ENCODE data around the gene ITGA7. TPM values are rescaled to one million over a fixed set of nuclear protein-coding genes. Genes with fewer than 3 reads are reported as not detected.

Gene ITGA7
- total RNA-seq, 1 experiment from 2014 or later: 2.5 TPM

DNA sequence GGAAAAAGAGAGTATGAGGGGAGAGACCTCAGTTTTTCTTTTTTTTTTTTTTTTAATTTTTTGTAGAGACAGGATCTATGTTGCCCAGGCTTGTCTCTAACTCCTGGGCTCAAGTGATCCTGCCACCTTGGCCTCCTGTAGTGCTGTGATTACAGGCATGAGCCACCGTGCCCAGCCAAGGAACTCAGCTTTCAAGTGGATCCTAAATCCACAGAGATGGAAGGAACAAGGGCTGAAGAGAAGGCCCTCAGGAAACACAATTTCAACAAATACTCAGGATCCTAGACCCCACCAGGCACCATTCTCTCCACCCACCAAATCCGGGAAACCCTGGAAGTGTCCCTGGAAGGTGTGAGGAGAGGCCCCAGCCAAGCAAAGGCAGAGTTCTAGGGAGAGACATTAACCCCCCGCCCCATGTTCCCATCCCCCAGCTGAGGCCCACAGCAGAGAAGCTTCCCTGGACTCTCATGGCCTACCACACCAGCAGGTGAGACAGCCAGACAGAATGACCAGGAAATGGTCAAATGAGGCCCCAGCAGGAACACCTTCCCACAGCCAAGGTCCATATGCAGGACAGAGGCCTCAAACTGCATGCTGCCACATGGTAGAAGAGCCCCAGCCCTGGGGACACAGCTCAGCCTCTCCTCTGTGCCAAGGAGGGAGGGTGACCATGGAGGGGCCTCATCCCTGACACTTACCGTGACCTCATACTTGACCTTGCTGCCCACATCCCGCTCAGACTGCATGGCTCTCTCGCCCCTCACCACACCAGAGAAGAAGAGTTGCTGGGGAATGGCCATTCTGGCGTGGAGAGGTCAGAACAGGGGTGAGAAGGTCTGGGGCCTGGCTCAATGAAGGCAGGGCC is 14.1 kb downstream of the ITGA7 start:
- Histone ChIP-seq H3K4me1 (ENCODE audit: control insufficient read depth, insufficient read depth, low read length) (no peaks in the 10 kb centered on the region), H3K27me3 (ENCODE audit: control insufficient read depth, insufficient read depth, low read length) (no peaks in the 10 kb centered on the region), H3K27ac (ENCODE audit: low read length) (no peak overlapping the region), H3K36me3 (ENCODE audit: control insufficient read depth, insufficient read depth, low read length) (no peaks in the 10 kb centered on the region), H3K9me3 (ENCODE audit: control insufficient read depth, insufficient read depth, low read depth, low read length) (no peaks in the 10 kb centered on the region), H3K4me3 (ENCODE audit: low read depth in 2 of 2, low read length in 2 of 2) (no peak overlapping the region)
- in situ Hi-C loops (cut with HindIII; ENCODE audit: low pct_unique_long_range_greater_than_20kb, low sequenced_read_pairs) (no loop called here), intact Hi-C loops (cut with micrococcal nuclease; ENCODE audit: unreplicated experiment) (no loop called here)
- BruUV-seq (replicated peaks): no TSS peak
- ChIA-PET CTCF (interaction anchor here (1.1 kb wide), 1 partner anchor 12 kb away, joined by 3 read pairs; a partner anchor contains a TSS), POLR2A (interaction anchor here (0.6 to 0.7 kb wide), 2 partner anchors 130 to 280 kb away, joined by 7 to 9 read pairs; partner anchors contain the start of gene RAB5B)
- ATAC-seq: no peak
- no peak for DNase-seq (ENCODE audit: low read depth, low spot score)
- TF ChIP-seq TCF7L2 (IDR thresholded peaks at IDR 0.05; ENCODE audit: low read depth, low read length): no peak
- TF ChIP-seq, protein P1, sequence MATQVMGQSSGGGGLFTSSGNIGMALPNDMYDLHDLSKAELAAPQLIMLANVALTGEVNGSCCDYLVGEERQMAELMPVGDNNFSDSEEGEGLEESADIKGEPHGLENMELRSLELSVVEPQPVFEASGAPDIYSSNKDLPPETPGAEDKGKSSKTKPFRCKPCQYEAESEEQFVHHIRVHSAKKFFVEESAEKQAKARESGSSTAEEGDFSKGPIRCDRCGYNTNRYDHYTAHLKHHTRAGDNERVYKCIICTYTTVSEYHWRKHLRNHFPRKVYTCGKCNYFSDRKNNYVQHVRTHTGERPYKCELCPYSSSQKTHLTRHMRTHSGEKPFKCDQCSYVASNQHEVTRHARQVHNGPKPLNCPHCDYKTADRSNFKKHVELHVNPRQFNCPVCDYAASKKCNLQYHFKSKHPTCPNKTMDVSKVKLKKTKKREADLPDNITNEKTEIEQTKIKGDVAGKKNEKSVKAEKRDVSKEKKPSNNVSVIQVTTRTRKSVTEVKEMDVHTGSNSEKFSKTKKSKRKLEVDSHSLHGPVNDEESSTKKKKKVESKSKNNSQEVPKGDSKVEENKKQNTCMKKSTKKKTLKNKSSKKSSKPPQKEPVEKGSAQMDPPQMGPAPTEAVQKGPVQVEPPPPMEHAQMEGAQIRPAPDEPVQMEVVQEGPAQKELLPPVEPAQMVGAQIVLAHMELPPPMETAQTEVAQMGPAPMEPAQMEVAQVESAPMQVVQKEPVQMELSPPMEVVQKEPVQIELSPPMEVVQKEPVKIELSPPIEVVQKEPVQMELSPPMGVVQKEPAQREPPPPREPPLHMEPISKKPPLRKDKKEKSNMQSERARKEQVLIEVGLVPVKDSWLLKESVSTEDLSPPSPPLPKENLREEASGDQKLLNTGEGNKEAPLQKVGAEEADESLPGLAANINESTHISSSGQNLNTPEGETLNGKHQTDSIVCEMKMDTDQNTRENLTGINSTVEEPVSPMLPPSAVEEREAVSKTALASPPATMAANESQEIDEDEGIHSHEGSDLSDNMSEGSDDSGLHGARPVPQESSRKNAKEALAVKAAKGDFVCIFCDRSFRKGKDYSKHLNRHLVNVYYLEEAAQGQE (IDR thresholded peaks at IDR 0.05; ENCODE audit: insufficient read depth in 1 of 2, low read depth in 2 of 2, low read length in 1 of 2): no peak
- TF ChIP-seq SIN3A (IDR thresholded peaks at IDR 0.05; ENCODE audit: borderline replicate concordance, insufficient read depth, low read depth, low read length): no peak
- TF ChIP-seq, protein P2, sequence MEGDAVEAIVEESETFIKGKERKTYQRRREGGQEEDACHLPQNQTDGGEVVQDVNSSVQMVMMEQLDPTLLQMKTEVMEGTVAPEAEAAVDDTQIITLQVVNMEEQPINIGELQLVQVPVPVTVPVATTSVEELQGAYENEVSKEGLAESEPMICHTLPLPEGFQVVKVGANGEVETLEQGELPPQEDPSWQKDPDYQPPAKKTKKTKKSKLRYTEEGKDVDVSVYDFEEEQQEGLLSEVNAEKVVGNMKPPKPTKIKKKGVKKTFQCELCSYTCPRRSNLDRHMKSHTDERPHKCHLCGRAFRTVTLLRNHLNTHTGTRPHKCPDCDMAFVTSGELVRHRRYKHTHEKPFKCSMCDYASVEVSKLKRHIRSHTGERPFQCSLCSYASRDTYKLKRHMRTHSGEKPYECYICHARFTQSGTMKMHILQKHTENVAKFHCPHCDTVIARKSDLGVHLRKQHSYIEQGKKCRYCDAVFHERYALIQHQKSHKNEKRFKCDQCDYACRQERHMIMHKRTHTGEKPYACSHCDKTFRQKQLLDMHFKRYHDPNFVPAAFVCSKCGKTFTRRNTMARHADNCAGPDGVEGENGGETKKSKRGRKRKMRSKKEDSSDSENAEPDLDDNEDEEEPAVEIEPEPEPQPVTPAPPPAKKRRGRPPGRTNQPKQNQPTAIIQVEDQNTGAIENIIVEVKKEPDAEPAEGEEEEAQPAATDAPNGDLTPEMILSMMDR (IDR thresholded peaks at IDR 0.05): no peak
- TF ChIP-seq POLR2AphosphoS5 (IDR thresholded peaks at IDR 0.05; ENCODE audit: low read depth, low read length): no peak

DNA sequence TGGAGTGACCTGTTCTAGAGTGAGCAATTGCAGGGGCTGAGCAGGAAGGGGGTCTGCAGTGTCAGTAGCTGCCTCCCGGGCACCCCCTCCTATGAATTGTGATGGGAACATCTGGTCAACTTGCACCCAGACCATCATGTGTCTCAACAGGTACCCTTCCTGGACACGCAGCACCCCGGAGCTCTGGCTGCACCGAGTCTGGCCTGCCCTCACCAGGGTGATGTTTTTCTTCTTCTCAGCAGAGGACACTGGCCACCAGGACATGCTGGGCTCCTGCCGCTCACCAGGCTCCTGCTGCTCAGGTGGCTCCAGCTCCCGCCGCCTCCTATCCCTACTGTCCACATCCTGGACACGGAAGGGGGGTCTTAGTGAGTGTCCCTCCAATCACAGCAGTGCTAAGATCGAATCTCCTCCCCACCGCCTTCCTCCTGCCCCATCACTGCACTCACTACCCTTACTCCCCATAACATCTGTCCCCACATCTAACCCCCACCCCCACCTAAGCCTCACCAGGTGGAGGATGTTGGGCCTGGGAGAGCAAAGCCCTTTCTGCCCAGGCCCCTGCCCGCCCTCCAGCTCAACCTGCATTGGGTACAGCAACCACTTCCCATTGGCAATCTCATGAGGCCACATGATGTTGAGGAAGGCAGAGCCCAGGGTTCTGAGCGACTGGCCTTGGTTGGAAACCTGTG is 14.9 kb downstream of the ITGA7 start:
- Histone ChIP-seq H3K36me3 (ENCODE audit: control insufficient read depth, insufficient read depth, low read length) (no peaks in the 10 kb centered on the region), H3K4me3 (ENCODE audit: low read depth in 2 of 2, low read length in 2 of 2) (no peak overlapping the region), H3K27me3 (ENCODE audit: control insufficient read depth, insufficient read depth, low read length) (no peaks in the 10 kb centered on the region), H3K4me1 (ENCODE audit: control insufficient read depth, insufficient read depth, low read length) (no peaks in the 10 kb centered on the region), H3K9me3 (ENCODE audit: control insufficient read depth, insufficient read depth, low read depth, low read length) (no peaks in the 10 kb centered on the region), H3K27ac (ENCODE audit: low read length) (no peak overlapping the region)
- ATAC-seq: no peak
- DNase-seq (ENCODE audit: low read depth, low spot score): no peak
- intact Hi-C loops (cut with micrococcal nuclease; ENCODE audit: unreplicated experiment): no loop called here
- TF ChIP-seq, protein P1 (IDR thresholded peaks at IDR 0.05; ENCODE audit: insufficient read depth in 1 of 2, low read depth in 2 of 2, low read length in 1 of 2): no peak
- TF ChIP-seq TCF7L2 (IDR thresholded peaks at IDR 0.05; ENCODE audit: low read depth, low read length) (no peak), POLR2AphosphoS5 (IDR thresholded peaks at IDR 0.05; ENCODE audit: low read depth, low read length) (no peak), SIN3A (IDR thresholded peaks at IDR 0.05; ENCODE audit: borderline replicate concordance, insufficient read depth, low read depth, low read length) (no peak)
- TF ChIP-seq, protein P2 (IDR thresholded peaks at IDR 0.05): no peak
- CTCF ChIA-PET: interaction anchor here (1.1 kb wide), 1 partner anchor 11 kb away, joined by 3 read pairs; a partner anchor contains a TSS
- in situ Hi-C loops (cut with HindIII; ENCODE audit: low pct_unique_long_range_greater_than_20kb, low sequenced_read_pairs): no loop called here
- POLR2A ChIA-PET: interaction anchor here (0.7 kb wide), 1 partner anchor 281 kb away, joined by 7 read pairs; the partner anchor contains the start of gene RAB5B
- no TSS peak for BruUV-seq (replicated peaks)

Data from Panc1 (cell line).